Skin epidermis (tissue), 12 donors: Measurements from ENCODE around the gene CCDC63.

Experiments used
- H3K27ac ChIP-seq, 21 experiments: fragments of 200-600 bp; sonication (generic) in 11 of 21; one replicate each; pipeline ENCODE4 v1.5.0; 2020; ENCODE audit warnings: mild to moderate bottlenecking in 3 of 21, inconsistent platforms in 2 of 21, moderate library complexity in 2 of 21
- H3K4me3 ChIP-seq, 7 experiments: fragments of 200-600 bp; sonication (generic) in 2 of 7; one replicate each; pipeline ENCODE4 v1.5.0; 2020; ENCODE audit warnings: inconsistent platforms in 2 of 7, mild to moderate bottlenecking in 2 of 7, moderate library complexity in 1 of 7

CCDC63 gene

DNA sequence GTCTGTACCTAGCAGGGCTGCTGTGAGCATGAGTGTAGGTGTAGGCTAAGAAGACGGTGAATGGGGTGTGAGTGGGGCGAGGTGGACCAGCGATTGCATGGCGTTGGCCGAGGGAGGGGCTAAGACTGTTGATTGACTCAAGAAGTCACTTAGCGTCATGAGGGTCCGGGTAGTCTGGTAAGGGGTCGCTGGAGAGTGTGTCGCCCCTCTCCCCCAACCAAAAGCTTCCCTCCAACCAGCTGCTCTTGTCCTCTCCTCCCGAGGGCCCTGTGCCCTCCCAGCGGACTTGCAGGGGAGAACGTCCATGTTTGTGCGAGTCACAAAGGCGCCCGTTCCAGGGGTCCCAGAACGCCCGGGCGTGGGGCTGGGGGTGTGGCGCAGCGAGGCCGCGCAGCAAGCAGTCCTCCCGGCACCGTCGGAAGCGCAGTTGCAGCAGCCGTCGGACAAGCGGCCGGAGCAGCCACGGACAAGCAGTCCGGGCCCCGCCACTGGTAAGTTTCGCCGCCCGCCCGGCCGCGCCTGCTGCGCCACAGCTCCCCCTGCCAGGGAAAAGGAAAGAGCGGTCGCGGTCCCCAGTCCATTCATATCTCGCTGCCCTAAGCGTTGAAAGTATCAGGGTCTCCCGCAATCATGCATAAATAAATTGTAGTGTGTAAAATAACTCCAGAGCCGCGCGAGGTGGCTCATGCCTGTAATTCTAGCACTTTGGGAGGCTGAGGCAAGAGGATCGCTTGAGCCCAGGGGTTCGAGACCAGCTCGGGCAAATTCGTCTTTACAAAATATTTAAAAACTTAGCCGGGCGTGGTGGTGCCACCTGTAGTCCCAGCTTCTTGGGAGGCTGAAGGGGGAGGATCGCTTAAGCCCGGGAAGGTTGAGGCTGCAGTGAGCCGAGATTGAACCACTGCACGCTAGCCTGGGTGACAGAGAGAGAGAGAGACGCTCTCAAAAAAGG lies at the start of gene CCDC63:
Gene CCDC63, plus strand, starts transcription at position 373 of the 952 bp plus-strand sequence. CDS start 5,968 bp downstream, outside the sequence.
- peak within 1 kb of the TSS in 5 of 7 experiments; percentile 17 to 40 (median 24) for H3K4me3 ChIP-seq
- H3K27ac ChIP-seq: no peak within 1 kb of the TSS

DNA sequence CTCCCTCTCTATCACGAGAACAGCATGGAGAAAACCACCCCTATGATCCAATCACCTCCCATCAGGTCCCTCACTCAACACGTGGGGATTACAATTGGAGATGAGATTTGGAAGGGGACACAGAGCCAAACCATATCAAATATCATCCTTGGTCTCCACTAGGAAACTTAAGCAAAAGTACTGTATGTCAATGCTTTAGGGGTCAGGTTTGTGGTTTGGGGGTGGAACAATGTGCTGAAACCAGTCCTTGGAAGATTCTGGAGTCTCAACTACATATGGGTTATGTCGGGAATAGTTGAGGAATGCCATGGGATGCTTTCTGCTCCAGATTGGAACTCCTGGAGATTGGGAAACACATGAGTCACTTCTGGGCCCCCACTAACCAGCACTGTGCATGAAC lies 48.3 kb upstream of the CCDC63 start:
- no peak overlapping the region for H3K4me3 ChIP-seq

DNA sequence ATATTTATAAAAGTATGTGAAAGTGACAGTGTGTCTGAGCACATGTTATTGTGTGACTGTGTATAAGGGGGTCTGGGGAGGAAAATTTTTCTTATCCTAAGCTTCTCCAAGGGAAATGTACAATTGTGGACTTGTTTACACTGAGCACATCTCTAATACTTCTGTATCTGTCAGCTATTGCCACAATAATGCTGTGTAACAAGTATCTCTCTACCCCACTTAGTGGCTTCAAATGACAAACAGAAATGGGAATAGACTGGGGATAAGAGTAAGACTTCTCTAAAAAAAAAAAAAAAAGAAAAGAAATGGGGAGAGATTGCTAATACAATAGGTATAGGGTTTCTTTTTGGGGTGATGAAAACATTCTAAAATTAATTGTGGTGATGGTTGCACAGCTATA lies 44.3 kb upstream of the CCDC63 start:
- Histone ChIP-seq H3K27ac (no peak overlapping the region), H3K4me3 (no peak overlapping the region)

More for the DNA sequence above, 48.3 kb upstream of the CCDC63 start:
- H3K27ac ChIP-seq: no peak overlapping the region

DNA sequence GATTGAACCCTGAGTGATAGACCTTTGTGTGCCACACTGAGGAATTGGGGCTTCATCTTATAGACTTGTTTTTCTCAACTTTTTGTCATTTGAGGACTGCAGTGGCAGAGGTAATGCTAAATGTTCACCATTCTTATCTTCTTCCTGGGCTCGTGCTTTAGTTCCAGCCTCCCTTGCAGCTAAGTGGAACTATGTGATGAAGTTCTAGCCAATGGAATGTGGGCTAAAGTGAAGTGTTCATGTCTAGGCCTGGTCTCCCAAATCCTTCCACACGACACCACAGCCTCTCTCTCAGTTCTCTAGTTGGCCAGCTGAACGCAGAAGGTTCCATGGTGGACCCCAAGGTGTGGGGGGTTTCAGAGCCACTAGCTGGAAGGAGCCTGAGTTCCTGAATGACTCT lies 42.4 kb upstream of the CCDC63 start:
- no peak overlapping the region for H3K27ac ChIP-seq
- H3K4me3 ChIP-seq: no peak overlapping the region

DNA sequence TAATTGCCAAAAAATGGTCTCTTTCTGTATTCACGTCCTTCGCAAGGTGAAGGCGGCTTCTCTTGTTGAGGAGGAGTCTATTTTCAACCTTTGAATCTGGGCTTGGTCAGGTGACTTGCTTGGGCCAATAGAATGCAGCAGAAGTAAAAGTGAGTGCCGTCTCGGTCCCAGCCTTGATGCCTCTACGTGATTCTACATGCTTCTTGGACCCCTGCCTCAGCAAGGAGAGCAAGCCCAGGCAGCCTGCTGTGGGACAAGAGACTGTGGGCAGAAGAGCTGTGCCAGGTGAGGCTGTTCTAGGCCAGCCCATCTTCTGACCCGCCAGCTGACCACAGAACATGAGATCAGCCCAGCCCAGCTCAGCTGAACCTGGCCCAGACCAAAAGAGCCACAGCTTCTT lies 39.1 kb upstream of the CCDC63 start:
- Histone ChIP-seq H3K27ac (peak overlapping the region in 2 of 21 experiments; percentile 3 to 60), H3K4me3 (peak overlapping the region in 1 of 7 experiments; percentile 21)

DNA sequence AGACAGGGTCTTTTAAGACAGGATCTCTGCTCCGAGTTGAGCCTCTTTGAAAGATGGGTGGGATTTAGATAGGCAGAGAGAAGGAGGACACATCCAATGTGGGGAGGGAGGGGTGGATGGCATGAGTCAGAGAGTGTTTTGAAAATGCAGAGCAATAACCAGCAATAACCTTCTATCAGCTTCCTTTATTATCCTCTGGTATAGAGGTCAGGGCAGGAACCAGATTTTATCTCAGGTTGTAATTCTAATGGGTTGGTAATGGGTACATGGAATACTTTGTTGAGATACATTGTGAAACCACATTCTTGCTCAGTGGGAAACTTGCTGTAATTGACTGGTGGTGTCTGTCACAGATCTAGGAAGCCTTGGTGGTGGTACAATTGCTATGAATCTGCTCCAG lies 37.6 kb upstream of the CCDC63 start:
- H3K27ac ChIP-seq: no peak overlapping the region
- H3K4me3 ChIP-seq: no peak overlapping the region

DNA sequence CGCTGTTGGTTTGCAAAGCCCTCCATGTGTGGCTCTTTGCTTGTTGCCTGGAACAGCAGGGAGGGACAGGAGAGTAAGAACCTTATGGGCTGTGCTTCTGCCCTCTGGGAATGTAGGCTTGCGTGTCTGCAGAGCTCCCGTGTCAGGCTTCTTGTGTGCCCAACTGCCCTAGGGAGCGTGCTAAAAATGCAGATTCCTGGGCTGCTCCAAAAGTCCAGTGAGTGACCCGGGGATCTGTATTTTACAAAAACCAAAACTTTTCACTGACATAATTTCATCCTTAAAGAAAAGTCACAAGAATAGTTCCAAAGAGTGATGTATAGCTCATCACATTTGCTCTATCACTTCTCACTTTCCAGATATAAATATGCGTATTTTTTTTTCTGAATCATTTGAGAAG lies 34.8 kb upstream of the CCDC63 start:
- Histone ChIP-seq H3K4me3 (no peak overlapping the region), H3K27ac (no peak overlapping the region)

DNA sequence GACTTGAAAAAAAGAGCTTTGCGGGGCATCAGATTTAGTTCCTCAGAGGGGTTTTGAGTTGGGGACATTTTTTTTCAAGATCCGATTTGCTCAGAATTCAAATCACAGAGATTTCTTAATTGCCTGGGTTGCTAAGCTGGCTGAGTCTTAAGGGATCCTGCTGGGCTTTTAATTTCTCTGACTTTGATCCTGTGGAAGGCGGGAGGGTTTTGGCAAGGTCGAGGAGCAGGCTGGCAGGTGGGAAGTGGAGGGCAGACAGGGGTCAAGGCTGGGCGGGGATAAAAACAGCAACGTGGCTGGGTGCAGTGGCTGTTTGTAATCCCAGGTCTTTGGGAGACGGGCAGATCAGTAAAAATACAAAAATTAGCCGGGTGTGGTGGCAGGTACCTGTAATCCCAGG lies 33.5 kb upstream of the CCDC63 start:
- no peak overlapping the region for H3K27ac ChIP-seq
- H3K4me3 ChIP-seq: no peak overlapping the region

DNA sequence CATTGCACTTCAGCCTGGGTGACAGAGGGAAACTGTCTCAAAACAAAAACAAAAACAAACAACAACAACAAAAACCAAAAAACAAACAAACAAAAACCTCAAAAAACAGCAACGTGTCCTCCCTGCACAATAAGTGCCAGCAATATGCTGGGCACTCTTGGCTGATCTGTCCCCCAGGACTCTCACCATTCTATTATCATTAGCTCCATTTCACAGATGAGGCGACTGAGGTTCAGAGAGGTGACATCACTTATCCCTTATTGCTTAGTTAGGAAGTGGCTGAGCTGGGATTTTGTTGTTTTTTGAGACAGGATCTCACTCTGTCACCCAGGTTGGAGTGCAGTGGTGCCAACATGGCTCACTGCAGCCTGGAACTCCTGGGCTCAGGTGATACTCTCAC lies 33.0 kb upstream of the CCDC63 start:
- Histone ChIP-seq H3K27ac (no peak overlapping the region), H3K4me3 (no peak overlapping the region)

DNA sequence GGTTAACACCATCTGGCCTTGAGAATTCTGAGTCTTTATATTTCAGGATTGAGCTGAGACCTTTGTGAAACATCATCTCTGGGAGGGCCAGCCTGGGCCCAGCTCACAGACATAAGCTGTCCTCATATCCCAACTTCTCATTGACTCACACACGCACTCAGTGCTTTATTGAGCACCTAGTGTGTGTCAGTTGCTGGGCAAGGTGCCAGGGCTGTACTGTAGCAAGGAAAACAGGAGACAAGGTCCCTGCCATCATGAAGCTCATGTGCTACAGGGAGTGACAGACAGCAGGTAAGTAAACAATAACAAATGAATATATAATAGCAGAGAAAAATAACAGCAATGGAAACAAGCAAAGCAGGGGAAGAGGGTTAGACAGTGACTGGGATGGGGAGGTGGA lies 30.5 kb upstream of the CCDC63 start:
- Histone ChIP-seq H3K27ac (no peak overlapping the region), H3K4me3 (no peak overlapping the region)

DNA sequence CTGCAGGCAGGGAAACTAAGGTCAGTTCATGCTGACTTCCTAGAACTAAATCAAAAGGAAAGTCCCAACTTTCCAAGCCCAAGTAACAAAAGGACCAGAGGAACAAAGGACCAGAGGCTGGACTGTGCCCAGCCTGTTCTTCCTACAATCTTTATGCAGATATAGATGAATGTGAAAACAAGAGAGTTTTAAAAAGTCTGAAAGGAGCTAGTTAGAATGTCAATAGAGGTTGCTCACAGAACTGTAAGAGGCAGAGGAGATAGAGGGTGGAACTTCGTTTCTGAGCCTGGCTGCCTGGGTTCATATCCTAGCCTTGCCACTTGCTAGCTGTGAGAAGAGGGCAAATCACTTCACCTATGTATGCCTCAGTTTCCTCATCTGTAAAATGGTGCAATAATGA lies 30.0 kb upstream of the CCDC63 start:
- no peak overlapping the region for H3K27ac ChIP-seq
- no peak overlapping the region for H3K4me3 ChIP-seq

DNA sequence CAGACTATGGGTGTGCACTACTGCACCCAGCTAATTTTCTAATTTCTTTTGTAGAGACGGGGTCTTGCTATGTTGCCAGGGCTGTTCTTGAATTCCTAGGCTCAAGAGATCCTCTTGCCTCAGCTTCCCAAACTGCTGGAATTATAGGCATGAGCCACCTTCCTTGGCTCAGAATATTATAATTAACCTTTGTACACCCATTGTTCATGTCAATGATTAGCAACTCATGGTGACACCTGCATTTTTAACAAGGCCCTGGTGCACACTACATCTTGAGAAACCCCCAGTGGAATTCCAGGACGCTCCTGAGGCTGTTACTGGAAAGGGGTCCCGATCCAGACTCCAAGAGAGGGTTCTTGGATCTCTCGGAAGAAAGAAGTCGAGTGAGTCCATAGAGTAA lies 28.3 kb upstream of the CCDC63 start:
- no peak overlapping the region for H3K4me3 ChIP-seq
- no peak overlapping the region for H3K27ac ChIP-seq

DNA sequence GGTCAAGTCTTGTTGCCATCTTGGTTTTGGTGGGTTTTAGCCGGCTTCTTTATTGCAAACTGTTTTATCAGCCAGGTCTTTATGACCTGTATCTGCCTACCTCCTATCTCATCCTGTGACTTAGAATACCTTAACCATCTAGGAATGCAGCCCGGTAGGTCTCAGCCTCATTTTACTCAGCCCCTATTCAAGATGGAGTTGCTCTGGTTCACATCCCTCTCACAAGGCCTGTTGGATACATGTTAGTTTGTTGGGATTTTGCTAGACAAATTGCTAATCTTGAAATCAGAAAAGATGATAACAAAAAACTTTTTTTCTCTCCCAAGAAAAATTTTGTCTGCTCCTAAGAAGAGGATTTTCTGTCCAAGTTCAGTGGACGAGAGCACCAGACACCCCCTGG lies 27.6 kb upstream of the CCDC63 start:
- no peak overlapping the region for H3K27ac ChIP-seq

DNA sequence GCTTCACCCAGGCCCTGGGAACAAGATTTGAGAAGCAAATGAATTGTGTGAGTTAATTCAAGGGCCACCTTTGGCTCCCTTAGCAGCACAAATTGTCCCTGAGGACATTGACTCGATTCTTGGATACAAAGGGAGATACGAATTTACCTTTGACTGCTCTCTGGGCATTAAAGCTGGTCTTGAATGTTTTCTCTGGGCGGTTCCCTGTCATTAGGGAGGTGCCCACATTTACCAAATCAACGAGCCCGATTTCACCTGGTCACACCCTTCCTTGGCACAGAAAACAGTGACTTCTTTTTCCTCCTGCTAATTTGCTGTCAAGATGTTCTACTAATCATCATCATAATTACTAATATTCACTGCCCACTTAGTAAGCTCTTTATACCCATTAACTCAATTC lies 27.1 kb upstream of the CCDC63 start:
- H3K27ac ChIP-seq: no peak overlapping the region

More for the DNA sequence above, 27.6 kb upstream of the CCDC63 start:
- no peak overlapping the region for H3K4me3 ChIP-seq

DNA sequence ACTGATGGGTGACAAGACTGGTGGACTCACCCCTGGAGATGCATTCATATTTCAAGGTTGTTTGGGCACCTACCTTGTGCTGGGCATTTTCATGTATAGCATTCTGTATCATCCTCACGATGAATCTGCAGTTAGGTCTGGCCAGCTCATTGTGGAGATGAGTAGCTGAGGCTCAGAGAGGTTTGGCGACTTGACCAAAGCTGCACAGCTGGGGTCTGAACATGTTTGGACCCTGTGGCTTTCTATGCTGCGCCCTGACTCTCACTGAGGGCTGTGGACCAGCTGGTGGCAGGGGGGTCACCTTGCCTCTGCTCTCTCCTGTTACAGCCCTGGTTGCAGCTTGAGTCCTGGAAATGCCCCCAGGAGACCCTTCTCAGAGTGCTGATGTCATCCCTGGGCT lies 24.9 kb upstream of the CCDC63 start:
- Histone ChIP-seq H3K4me3 (no peak overlapping the region), H3K27ac (no peak overlapping the region)

More for the DNA sequence above, 27.1 kb upstream of the CCDC63 start:
- H3K4me3 ChIP-seq: no peak overlapping the region

DNA sequence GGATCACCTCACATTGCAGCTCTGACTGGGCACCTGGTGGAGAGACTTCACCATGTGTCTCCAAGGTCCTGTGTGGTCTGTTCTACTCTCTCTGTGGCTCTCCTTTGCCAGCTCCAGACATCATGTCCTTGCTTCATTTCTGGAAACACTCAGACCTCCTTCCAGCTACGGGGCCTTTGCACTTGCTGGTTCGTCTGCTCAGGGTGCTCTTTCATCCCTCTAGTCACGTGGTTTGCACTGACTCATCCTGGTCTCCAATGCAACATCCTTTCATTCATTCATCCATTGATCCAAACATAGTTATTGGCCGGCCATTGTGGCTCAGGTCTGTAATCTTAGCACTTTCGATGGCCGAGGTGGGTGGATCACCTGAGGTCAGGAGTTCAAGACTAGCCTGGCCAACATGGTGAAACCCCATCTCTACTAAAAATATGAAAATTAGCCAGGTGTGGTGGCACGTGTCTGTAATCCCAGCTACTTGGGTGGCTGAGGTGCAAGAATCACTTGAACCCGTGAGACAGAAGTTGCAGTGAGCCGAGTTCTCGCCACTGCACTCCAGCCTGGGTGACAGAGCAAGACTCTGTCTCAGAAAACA lies 23.9 kb upstream of the CCDC63 start:
- no peak overlapping the region for H3K4me3 ChIP-seq

DNA sequence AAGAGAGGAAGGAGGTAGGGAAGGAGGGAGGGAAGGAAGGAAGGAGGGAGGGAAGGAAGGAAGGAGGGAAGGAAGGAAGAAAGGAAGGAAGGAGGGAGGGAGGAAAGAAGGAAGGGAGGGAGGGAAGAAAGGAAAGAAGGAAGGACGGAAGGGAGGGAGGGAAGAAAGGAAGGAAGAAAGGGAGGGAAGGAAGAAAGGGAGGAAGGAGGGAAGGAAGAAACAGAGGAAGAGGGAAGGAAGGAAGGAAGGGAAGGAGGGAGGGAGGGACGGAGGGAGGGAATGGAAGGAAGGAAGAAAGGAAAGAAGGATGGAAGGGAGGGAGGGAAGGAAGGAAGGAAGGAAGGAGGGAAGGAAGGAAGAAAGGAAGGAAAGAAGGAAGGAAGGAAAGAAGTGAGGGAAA lies 22.4 kb upstream of the CCDC63 start:
- no peak overlapping the region for H3K27ac ChIP-seq
- H3K4me3 ChIP-seq: no peak overlapping the region

More for the DNA sequence above, 23.9 kb upstream of the CCDC63 start:
- no peak overlapping the region for H3K27ac ChIP-seq

DNA sequence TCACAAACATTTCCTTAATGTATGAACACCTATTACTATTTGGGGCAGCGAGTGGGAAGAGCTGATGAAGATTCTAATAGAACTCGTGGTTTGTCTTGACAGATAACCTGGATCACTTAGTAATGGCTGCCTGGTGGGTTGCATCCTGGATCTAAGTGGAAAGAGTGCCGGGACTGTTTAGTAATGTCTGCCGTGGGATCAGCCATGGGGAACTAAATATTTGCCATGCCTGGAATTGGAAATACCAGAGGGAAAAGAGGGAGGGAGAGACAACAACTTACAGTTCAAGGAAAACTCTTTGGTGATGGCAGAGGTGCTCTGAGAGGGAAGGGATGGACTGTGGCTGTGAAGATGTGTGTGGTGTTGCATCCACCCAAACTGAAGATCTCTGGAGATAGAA lies 21.3 kb upstream of the CCDC63 start:
- H3K4me3 ChIP-seq: no peak overlapping the region
- no peak overlapping the region for H3K27ac ChIP-seq

DNA sequence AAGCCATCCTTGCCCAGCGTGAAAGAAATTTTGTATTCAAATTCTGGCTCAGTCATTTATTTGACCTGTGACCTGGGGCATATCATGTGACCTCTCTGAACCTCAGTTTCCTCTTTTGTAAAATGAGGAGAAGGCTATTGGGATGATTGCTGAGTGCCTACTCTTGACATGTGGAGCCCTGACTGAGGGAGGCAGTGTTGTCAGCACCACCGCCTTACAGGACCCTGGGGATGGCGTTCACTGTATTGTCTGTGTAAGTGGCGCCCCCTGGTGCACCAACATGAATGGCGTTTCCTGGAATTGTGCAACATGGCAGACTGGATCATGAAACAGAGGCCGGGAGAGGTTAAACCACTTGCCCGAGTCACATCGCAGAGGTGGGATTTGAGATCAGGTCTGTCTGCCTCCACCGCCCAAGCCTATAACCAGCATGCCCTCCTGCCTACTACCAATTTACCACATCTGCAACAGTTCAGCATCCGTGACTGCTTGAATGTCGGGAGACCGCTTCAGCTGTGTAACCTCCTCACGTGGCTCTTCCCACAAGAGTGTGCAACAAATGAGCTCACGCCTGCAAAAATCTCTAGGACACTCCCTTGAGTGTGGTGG lies 20.1 kb upstream of the CCDC63 start:
- Histone ChIP-seq H3K27ac (peak overlapping the region in 1 of 21 experiments; percentile 11), H3K4me3 (peak overlapping the region in 2 of 7 experiments; percentile 6 to 19)

DNA sequence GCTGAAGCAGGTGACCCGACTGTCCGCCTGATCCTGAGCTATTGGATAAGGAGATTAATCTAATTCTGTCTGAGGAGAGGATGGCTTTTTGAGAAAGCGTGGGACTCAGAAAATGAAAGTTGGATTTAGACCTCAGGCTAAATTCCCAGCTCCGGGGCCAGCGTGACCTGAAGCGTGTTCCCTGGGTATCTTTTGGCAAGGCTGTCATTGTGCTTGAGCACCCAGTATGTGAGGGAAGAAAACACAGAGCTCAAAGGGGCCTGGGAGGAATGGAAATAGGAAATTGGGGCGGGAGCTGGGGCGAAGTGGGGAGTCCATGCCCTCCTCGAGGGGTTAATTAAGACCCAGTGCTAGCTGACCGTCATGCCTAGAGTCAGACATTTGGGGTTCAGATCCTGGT lies 17.5 kb upstream of the CCDC63 start:
- Histone ChIP-seq H3K27ac (no peak overlapping the region), H3K4me3 (no peak overlapping the region)

DNA sequence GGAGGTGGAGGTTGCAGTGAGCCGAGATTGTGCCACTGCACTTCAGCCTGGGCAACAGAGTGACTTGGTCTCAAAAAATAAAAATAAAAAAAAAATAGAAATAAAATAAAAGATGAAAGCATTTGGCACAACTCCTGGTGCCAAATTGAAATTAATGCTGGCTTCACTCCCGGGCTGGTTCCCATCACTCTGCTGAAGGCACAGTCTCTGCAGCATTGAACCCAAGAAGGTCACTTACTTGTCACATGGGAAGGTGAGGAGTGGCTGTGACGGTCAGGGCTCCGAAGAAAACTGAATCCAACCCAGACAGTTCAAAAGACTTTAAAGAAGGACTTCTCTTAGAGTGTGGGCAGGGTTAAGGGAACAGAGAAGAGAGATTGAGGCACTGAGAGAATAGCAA lies 10.5 kb upstream of the CCDC63 start:
- no peak overlapping the region for H3K27ac ChIP-seq
- no peak overlapping the region for H3K4me3 ChIP-seq
